ENCODE data around the gene COL3A1.

DNA sequence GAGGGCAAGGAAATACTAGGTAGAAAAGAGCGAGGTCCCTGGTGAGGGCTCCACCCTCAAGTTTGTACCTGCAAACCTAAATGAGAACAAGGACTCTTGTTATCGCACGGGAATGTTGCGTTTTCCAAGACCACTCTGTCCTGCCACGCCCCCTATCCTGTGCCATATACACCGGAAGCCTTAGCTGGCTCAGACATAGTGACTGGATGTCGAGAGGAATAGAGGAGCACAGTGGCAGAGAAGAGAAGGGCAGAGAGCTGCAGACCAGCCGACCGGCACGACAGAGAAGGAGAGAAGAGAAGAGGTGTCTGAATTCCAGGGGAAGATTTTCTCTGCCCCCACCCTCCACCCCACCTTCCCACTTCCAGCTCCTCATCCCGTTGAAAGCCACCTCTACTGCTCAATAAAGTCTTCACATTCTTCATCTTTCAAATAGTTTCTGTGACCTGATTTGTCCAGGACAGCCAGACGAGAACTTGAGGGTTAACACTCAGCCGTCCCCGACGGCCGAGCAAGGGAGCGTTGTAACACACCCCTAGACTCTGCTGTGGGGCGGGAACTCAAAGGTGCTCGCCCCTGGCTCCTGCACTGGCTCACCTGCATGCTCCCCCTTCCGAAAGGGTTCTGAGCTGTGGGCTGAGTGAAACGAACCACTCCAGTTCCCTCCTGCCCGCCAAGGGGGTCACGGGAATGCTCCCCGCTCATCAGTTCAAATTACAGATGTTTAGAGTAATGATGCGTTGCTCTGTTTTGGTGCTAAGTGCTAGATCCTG lies 24.9 kb upstream of the COL3A1 start:
- TF ChIP-seq POLR2A (IDR thresholded peaks at IDR 0.05; ENCODE audit: extremely low read depth, insufficient read length) (no peak), MYC (IDR thresholded peaks at IDR 0.05; ENCODE audit: low read depth, low read length) (no peak)
- TF ChIP-seq, protein P1, sequence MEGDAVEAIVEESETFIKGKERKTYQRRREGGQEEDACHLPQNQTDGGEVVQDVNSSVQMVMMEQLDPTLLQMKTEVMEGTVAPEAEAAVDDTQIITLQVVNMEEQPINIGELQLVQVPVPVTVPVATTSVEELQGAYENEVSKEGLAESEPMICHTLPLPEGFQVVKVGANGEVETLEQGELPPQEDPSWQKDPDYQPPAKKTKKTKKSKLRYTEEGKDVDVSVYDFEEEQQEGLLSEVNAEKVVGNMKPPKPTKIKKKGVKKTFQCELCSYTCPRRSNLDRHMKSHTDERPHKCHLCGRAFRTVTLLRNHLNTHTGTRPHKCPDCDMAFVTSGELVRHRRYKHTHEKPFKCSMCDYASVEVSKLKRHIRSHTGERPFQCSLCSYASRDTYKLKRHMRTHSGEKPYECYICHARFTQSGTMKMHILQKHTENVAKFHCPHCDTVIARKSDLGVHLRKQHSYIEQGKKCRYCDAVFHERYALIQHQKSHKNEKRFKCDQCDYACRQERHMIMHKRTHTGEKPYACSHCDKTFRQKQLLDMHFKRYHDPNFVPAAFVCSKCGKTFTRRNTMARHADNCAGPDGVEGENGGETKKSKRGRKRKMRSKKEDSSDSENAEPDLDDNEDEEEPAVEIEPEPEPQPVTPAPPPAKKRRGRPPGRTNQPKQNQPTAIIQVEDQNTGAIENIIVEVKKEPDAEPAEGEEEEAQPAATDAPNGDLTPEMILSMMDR (IDR thresholded peaks at IDR 0.05; ENCODE audit: low read depth, low read length) = no peak
- TF ChIP-seq, protein P2, sequence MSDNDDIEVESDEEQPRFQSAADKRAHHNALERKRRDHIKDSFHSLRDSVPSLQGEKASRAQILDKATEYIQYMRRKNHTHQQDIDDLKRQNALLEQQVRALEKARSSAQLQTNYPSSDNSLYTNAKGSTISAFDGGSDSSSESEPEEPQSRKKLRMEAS (IDR thresholded peaks at IDR 0.05; ENCODE audit: low read depth, low read length) = no peak

Measured in NB4 (cell line).